LNCAP (cell line): ENCODE results near the gene KDM5B.

Experiments used
- TF ChIP-seq, protein P1 (sequence below): fragments of 450-650 bp; IDR thresholded peaks from 2 replicates; pipeline ENCODE4 v1.5.1; 2017; ENCODE audit warnings: mild to moderate bottlenecking

KDM5B gene

DNA sequence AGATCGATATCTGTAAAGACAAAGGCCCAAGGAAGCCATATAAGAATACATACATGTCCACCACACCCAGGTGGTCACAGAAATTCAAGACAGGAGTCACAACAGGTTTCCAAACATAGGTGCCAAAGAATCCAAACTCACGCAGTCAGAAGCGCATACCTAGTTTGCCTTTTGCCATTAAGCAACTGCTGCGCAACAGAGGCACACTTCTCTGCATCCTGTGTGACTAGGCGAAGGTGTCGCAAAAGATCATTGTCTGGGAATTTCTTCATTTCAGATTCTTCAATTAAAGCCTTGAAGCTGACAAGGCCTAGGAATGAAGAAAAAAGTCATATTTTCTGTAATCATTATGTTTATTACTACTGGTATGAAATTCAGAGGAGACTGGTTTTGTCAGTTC, 65.7 kb downstream of the KDM5B start:
- TF ChIP-seq, protein P1, sequence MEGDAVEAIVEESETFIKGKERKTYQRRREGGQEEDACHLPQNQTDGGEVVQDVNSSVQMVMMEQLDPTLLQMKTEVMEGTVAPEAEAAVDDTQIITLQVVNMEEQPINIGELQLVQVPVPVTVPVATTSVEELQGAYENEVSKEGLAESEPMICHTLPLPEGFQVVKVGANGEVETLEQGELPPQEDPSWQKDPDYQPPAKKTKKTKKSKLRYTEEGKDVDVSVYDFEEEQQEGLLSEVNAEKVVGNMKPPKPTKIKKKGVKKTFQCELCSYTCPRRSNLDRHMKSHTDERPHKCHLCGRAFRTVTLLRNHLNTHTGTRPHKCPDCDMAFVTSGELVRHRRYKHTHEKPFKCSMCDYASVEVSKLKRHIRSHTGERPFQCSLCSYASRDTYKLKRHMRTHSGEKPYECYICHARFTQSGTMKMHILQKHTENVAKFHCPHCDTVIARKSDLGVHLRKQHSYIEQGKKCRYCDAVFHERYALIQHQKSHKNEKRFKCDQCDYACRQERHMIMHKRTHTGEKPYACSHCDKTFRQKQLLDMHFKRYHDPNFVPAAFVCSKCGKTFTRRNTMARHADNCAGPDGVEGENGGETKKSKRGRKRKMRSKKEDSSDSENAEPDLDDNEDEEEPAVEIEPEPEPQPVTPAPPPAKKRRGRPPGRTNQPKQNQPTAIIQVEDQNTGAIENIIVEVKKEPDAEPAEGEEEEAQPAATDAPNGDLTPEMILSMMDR, result no peak

GRCh38 chr1:202733251-202733650, 75.0 kb downstream of the KDM5B start:
- TF ChIP-seq, protein P1, result no peak

DNA sequence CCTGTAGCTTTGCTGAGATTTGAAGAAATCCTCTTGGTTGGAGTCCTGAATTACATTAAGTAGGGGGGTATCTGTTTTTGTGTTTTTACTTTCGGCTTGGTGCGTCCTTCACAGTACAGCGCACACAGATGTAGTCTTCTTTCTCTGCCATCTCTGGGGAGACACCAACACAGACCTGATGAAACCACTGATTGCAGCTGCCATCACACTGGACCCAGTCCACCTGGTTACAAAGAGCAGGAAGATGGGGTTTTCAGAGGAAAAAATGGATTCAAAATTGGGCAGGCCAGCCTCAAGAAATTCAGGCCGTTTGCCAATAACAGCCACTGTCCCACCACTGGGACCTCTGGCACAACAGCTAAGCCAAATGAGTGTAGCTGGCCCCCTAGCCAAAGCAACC, 79.3 kb downstream of the KDM5B start:
- TF ChIP-seq, protein P1, result no peak

DNA sequence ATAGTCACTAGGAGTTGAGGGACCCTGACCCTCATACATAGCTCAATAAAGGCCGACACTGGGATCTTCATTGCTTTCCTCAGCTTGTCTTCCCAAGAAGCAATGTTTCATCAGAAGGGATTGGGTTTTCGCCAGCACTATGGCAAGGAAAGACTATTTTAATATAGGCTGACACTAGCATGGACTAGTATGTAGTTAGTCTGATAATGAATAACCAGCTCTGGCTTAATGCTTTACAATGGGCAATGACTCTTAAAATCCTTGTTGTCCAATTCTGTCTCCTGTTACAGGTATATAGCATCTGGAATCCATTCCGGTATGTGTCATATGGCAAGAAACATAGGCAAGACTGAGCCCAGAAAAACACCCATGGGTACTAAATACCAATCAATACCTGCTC, 82.7 kb downstream of the KDM5B start:
- TF ChIP-seq, protein P1, result no peak

- TF ChIP-seq, protein P1, result no peak
These were observed 84.5 kb downstream of the KDM5B start for GRCh38 chr1:202723708-202724107.

DNA sequence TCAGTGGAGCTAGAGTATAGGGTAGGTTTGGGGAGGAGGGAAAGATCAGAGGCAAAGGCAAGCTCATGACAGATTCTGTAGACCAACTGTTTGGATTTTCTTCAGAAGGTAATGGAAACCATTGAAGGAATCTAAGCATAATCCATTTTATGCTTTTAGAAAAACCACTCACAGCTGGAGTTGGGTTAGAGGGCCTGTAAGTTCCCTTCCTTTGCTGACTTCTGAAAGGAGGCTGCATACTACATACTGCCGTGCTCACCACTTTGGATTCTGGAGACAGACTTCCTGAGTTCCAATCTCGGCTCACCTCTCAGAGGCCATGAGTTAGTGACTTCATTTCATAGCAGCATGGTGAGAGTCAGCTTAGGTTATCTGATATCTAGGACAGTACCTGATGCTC, 91.6 kb downstream of the KDM5B start:
- TF ChIP-seq, protein P1, result no peak

GRCh38 chr1:202713110-202713509, 95.1 kb downstream of the KDM5B start:
- TF ChIP-seq, protein P1, result no peak

- TF ChIP-seq, protein P1, result no peak
These were observed 96.1 kb downstream of the KDM5B start for GRCh38 chr1:202711949-202712635.
